ENCODE measurements around the gene ZNF217. TPM values are rescaled to one million over a fixed set of nuclear protein-coding genes. Genes with fewer than 3 reads are reported as not detected.
A peak's percentile ranks its signal among the peaks of the same experiment; 100 is the strongest.

Gene ZNF217
- total and polyA plus RNA-seq, 2 of the 8 experiments (the other 6 are each of a cell fraction or from before 2014, with no cell fraction given) = 15.3 to 87.9 TPM

GRCh38 chr20:53535878-53536277 is 57.8 kb downstream of the ZNF217 start:
- FAIRE-seq (no peak), DNase-seq (ENCODE audit: low read depth in 1 of 2, low spot score in 2 of 2) (no peak)
- H4K91ac ChIP-seq (replicated peaks; ENCODE audit: insufficient read length, low read length) = no peak overlapping the region
- no peak overlapping the region for H2BK5ac ChIP-seq (ENCODE audit: low read depth, low read length)
- H3K27me3 ChIP-seq (replicated peaks in 1 of 4; ENCODE audit: control insufficient read depth in 3 of 4, extremely low read depth in 1 of 4, insufficient read depth in 3 of 4, low read length in 3 of 4) = no peaks in the 10 kb centered on the region
- H2BK12ac ChIP-seq (ENCODE audit: low read depth, low read length) = no peak overlapping the region
- no peaks in the 10 kb centered on the region for H3K23me2 ChIP-seq (ENCODE audit: low read depth, low read length)
- no peak overlapping the region for H3K23ac ChIP-seq (ENCODE audit: insufficient read length)
- no peak overlapping the region for H3K9ac ChIP-seq (replicated peaks in 1 of 4; ENCODE audit: extremely low read depth in 1 of 4, low read depth in 3 of 4, low read length in 3 of 4)
- H3K9me3 ChIP-seq (ENCODE audit: insufficient read depth in 2 of 2, low read depth in 1 of 2, low read length in 1 of 2) = no peaks in the 10 kb centered on the region
- no peak overlapping the region for H3K27ac ChIP-seq (ENCODE audit: low read depth, low read length)
- H3K56ac ChIP-seq (replicated peaks; ENCODE audit: insufficient read length, low read depth, low read length) = no peak overlapping the region
- no peaks in the 10 kb centered on the region for H3K79me2 ChIP-seq (ENCODE audit: control insufficient read depth in 1 of 2, insufficient read depth in 2 of 2, low read length in 2 of 2)
- POLR2A ChIA-PET (ENCODE audit: partially characterized antibody) = no interaction called here
- TF ChIP-seq KDM4A (IDR thresholded peaks at IDR 0.05; ENCODE audit: low read depth, low read length, severe bottlenecking) (no peak), TEAD4 (IDR thresholded peaks at IDR 0.05; ENCODE audit: low read depth, low read length) (no peak), SIRT6 (IDR thresholded peaks at IDR 0.05; ENCODE audit: low read length) (no peak), CBX8 (IDR thresholded peaks at IDR 0.05; ENCODE audit: borderline replicate concordance, low read depth, low read length) (no peak)
- no peaks in the 10 kb centered on the region for H3K79me1 ChIP-seq (ENCODE audit: low read depth, low read length)
- no peak overlapping the region for H2BK15ac ChIP-seq (ENCODE audit: low read length)
- H3K4me2 ChIP-seq (ENCODE audit: insufficient read depth in 1 of 2, low read depth in 2 of 2, low read length in 2 of 2) = no peak overlapping the region
- H2BK20ac ChIP-seq (ENCODE audit: low read length) = no peak overlapping the region
- H2AK5ac ChIP-seq (ENCODE audit: low read depth, low read length) = no peak overlapping the region
- H3K14ac ChIP-seq (ENCODE audit: insufficient read length) = no peak overlapping the region
- no peak overlapping the region for H3K4ac ChIP-seq (replicated peaks; ENCODE audit: insufficient read length, low read depth, low read length)
- CTCF ChIA-PET (ENCODE audit: partially characterized antibody) = interaction anchor here (0.6 to 1.7 kb wide), 3 partner anchors 11 to 764 kb away, joined by 3 to 6 read pairs (median 3); no protein-coding TSS in a partner anchor
- H4K20me1 ChIP-seq (replicated peaks in 1 of 2; ENCODE audit: control insufficient read depth in 1 of 2, insufficient read depth in 2 of 2, low read length in 2 of 2) = no peaks in the 10 kb centered on the region
- H4K8ac ChIP-seq (ENCODE audit: extremely low read depth, insufficient read depth, low read length) = no peak overlapping the region
- H3K4me1 ChIP-seq (replicated peaks in 1 of 4; ENCODE audit: control insufficient read depth in 3 of 4, insufficient read depth in 4 of 4, low read length in 3 of 4) = no peaks in the 10 kb centered on the region; a peak in 1 of 7 replicates
- peak overlapping the region; percentile 77; the same call in 1 of the 2 replicates for H2AFZ ChIP-seq (ENCODE audit: low read length)
- no peak overlapping the region for H4K5ac ChIP-seq (ENCODE audit: insufficient read length, low read depth, low read length)
- H3K36me3 ChIP-seq (ENCODE audit: control insufficient read depth in 2 of 4, insufficient read depth in 4 of 4, low read length in 3 of 4) = no peaks in the 10 kb centered on the region
- no peak overlapping the region for H2BK120ac ChIP-seq (replicated peaks; ENCODE audit: low read depth, low read length)
- H3K4me3 ChIP-seq (ENCODE audit: extremely low read depth in 1 of 4, insufficient read depth in 2 of 4, low read depth in 3 of 4, low read length in 4 of 4) = no peak overlapping the region
- WGBS, 2 experiments (ENCODE audit: extremely low coverage in 1 of 2, insufficient coverage in 1 of 2, insufficient read length in 1 of 2, insufficient replicate concordance in 2 of 2, low coverage in 1 of 2, low lambda C conversion rate in 2 of 2, missing lambda C conversion rate in 1 of 2) = 92% methylated on average over 4 of the region's 4 CpGs; no CpG with 5 or more reads in 1 of the 2 experiments
- no peak overlapping the region for H3K18ac ChIP-seq (ENCODE audit: extremely low read depth, low read length)

All from H1 (cell line).